HepG2 (cell line): ENCODE measurements around the gene GLB1L3. TPM values are rescaled to one million over a fixed set of nuclear protein-coding genes. Genes with fewer than 3 reads are reported as not detected.

Source experiments
- ATAC-seq: fragments of 200-7000 bp; cut with Tn5 transposase; 3 replicates; pipeline ENCODE4 v1.9.1; 2020; ENCODE audit warnings: mild to moderate bottlenecking, moderate library complexity
- BruUV-seq: library from RNA; stranded (reverse); fragments of 400-500 nt; replicated peaks from 2 replicates; lab custom pipeline; 2021; lab: Mats Ljungman, UMichigan
- CTCF ChIA-PET: fragments of 300-600 bp; formaldehyde crosslinking; extraction: SDS; loops from one replicate; lab custom pipeline; 2021; ENCODE audit warnings: low total read pairs, inconsistent platforms, low intra/inter-chr PET ratio; lab: Yijun Ruan, JAX
- POLR2A ChIA-PET: fragments of 350-600 bp; sonication (Branson Sonifier 250); formaldehyde crosslinking; loops from one replicate; lab custom pipeline; 2020; ENCODE audit warnings: antibody characterized with exemption, inconsistent platforms; lab: Yijun Ruan, JAX
- DNase-seq: peaks from one replicate; pipeline ENCODE4 v3.0.0-alpha.2; 2015; ENCODE audit warnings: low spot score
- FAIRE-seq: peaks from 3 replicates; lab custom pipeline; 2011; peaks lifted over from hg19 to GRCh38; lab: Jason Lieb, UNC
- H2AFZ ChIP-seq: one replicate; pipeline ENCODE4 v1.6.1; 2011; ENCODE audit warnings: low read length, inconsistent platforms
- H3K27ac ChIP-seq: fragments of 300-600 bp; 3 replicates; pipeline ENCODE4 v1.8.0; 2011; ENCODE audit warnings: mixed run types, mild to moderate bottlenecking, mixed read lengths, low read length, inconsistent platforms; ENCODE audit not compliant: insufficient read depth; ENCODE audit errors: extremely low read length
- H3K27me3 ChIP-seq, 2 experiments: fragments of 200-600 bp in 1 of 2; 2 replicates in 1 of 2; 3 replicates in 1 of 2; pipeline versions ENCODE4 v1.6.0 to v1.8.0; 2011; ENCODE audit warnings: low read length in 2 of 2, mild to moderate bottlenecking in 2 of 2, moderate library complexity in 2 of 2, inconsistent platforms in 1 of 2; ENCODE audit not compliant: insufficient read depth in 2 of 2, control insufficient read depth in 1 of 2
- H3K36me3 ChIP-seq, 2 experiments: fragments of 200-600 bp in 1 of 2; replicated peaks in 1 of 2; 2 replicates in 1 of 2; 3 replicates in 1 of 2; pipeline versions ENCODE4 v1.5.1 to v1.8.0; 2011; ENCODE audit warnings: low read length in 2 of 2, inconsistent platforms in 1 of 2; ENCODE audit not compliant: insufficient read depth in 2 of 2, control insufficient read depth in 1 of 2
- H3K4me1 ChIP-seq: 2 replicates; pipeline ENCODE4 v1.5.1; 2012; ENCODE audit warnings: low read length, inconsistent platforms; ENCODE audit not compliant: insufficient read depth
- H3K4me2 ChIP-seq: 2 replicates; pipeline ENCODE4 v1.6.0; 2011; ENCODE audit warnings: low read depth, low read length, inconsistent platforms
- H3K4me3 ChIP-seq, 3 experiments: fragments of 200-600 bp in 1 of 3; sonication (generic), shearing (Covaris generic) in 1 of 3; replicated peaks in 1 of 3; 2 replicates each; pipeline ENCODE4 v1.5.1; 2011 to 2016; ENCODE audit warnings: low read length in 3 of 3, inconsistent platforms in 2 of 3, low read depth in 2 of 3, mild to moderate bottlenecking in 2 of 3, control low read depth in 1 of 3, mixed read lengths in 1 of 3; ENCODE audit not compliant: insufficient read depth in 1 of 3
- H3K79me2 ChIP-seq: one replicate; pipeline ENCODE4 v1.6.1; 2011; ENCODE audit warnings: low read length, inconsistent platforms; ENCODE audit not compliant: insufficient read depth
- H3K9ac ChIP-seq: 2 replicates; pipeline ENCODE4 v1.6.0; 2011; ENCODE audit warnings: mild to moderate bottlenecking, low read depth, low read length, inconsistent platforms; ENCODE audit not compliant: insufficient read depth
- H3K9me3 ChIP-seq: 2 replicates; pipeline ENCODE4 v1.5.1; 2012; ENCODE audit warnings: mild to moderate bottlenecking, low read length
- H4K20me1 ChIP-seq: 2 replicates; pipeline ENCODE4 v1.6.0; 2011; ENCODE audit warnings: inconsistent platforms, mild to moderate bottlenecking, low read length, moderate library complexity; ENCODE audit not compliant: insufficient read depth
- AGO2 ChIP-seq: fragments of 200-400 bp; formaldehyde crosslinking; optimal IDR thresholded peaks from 2 replicates; pipeline ENCODE3; 2017; ENCODE audit warnings: mild to moderate bottlenecking, low read depth, low read length, moderate library complexity
- BCL6 ChIP-seq: IDR thresholded peaks from 2 replicates; pipeline ENCODE4 v1.6.1; 2016; ENCODE audit warnings: missing genetic modification reagents, missing compliant biosample characterization
- CREM ChIP-seq, 2 experiments: sonication (generic) in 1 of 2; formaldehyde crosslinking in 1 of 2; IDR thresholded peaks; 2 replicates each; pipeline versions ENCODE4 v1.4.0 to v1.6.1; 2016 to 2020; ENCODE audit warnings: antibody characterized with exemption in 1 of 2, mild to moderate bottlenecking in 1 of 2, missing genetic modification reagents in 1 of 2
- FOXO1 ChIP-seq: sonication (generic); formaldehyde crosslinking; IDR thresholded peaks from 2 replicates; pipeline ENCODE4 v1.4.0; 2020; ENCODE audit warnings: missing genetic modification reagents
- JDP2 ChIP-seq: sonication (generic); formaldehyde crosslinking; IDR thresholded peaks from 2 replicates; pipeline ENCODE4 v1.8.1; 2022; ENCODE audit warnings: missing genetic modification reagents, borderline replicate concordance
- MEF2D ChIP-seq: sonication (generic); formaldehyde crosslinking; IDR thresholded peaks from 2 replicates; pipeline ENCODE4 v1.5.1; 2020; ENCODE audit warnings: mild to moderate bottlenecking, missing genetic modification reagents
- MXD4 ChIP-seq: IDR thresholded peaks from 2 replicates; pipeline ENCODE4 v1.6.1; 2016; ENCODE audit warnings: mild to moderate bottlenecking, missing biosample characterization, missing genetic modification reagents
- MXI1 ChIP-seq: IDR thresholded peaks from 3 replicates; pipeline ENCODE4 v1.6.1; 2012; ENCODE audit warnings: low read depth, low read length, inconsistent platforms, borderline replicate concordance
- PITX1 ChIP-seq: sonication (generic); formaldehyde crosslinking; IDR thresholded peaks from 2 replicates; pipeline ENCODE4 v1.5.1; 2020; ENCODE audit warnings: mild to moderate bottlenecking, missing genetic modification reagents
- TBP ChIP-seq: sonication (generic); formaldehyde crosslinking; IDR thresholded peaks from 2 replicates; pipeline ENCODE4 v1.5.0; 2020; ENCODE audit warnings: missing genetic modification reagents
- TEAD3 ChIP-seq: optimal IDR thresholded peaks from 2 replicates; pipeline ENCODE3; 2016; ENCODE audit warnings: borderline replicate concordance
- TOE1 ChIP-seq: sonication (generic); formaldehyde crosslinking; IDR thresholded peaks from 2 replicates; pipeline ENCODE4 v1.4.0; 2020; ENCODE audit warnings: mild to moderate bottlenecking, missing genetic modification reagents
- ZFY ChIP-seq: sonication (generic); formaldehyde crosslinking; IDR thresholded peaks from 2 replicates; pipeline ENCODE4 v1.4.0; 2020; ENCODE audit warnings: missing genetic modification reagents
- ZNF460 ChIP-seq: sonication (generic); formaldehyde crosslinking; IDR thresholded peaks from 2 replicates; pipeline ENCODE4 v1.5.1; 2020; ENCODE audit warnings: missing genetic modification reagents, mild to moderate bottlenecking, borderline replicate concordance
- ZNF607 ChIP-seq: sonication (generic); formaldehyde crosslinking; IDR thresholded peaks from 2 replicates; pipeline ENCODE4 v1.5.1; 2020; ENCODE audit warnings: missing genetic modification reagents, mild to moderate bottlenecking, borderline replicate concordance
- ZNF773 ChIP-seq: sonication (generic); formaldehyde crosslinking; IDR thresholded peaks from 2 replicates; pipeline ENCODE4 v1.4.0; 2020; ENCODE audit warnings: missing genetic modification reagents, borderline replicate concordance
- ZNF83 ChIP-seq: sonication (generic); formaldehyde crosslinking; IDR thresholded peaks from 2 replicates; pipeline ENCODE4 v1.4.0; 2020; ENCODE audit warnings: missing genetic modification reagents, mild to moderate bottlenecking, borderline replicate concordance
- WGBS: methylation state at CpG from one replicate; pipeline ENCODE4 v1.1.6; 2017; ENCODE audit warnings: low lambda C conversion rate; 5-methylcytosine and 5-hydroxymethylcytosine counted together
- in situ Hi-C: cut with HindIII; loops from 2 replicates; pipeline ENCODE4 v1.10.0; 2017; ENCODE audit warnings: low pct_unique_long_range_greater_than_20kb; ENCODE audit not compliant: extremely low pct_ligation_motif_present
- intact Hi-C: fragments of 100-400 bp; cut with micrococcal nuclease; formaldehyde crosslinking; loops from one replicate; pipeline ENCODE4 v1.10.0; 2022; ENCODE audit not compliant: unreplicated experiment
- polyA plus RNA-seq, 8 experiments: library from polyadenylated mRNA; depleted of rRNA in 3 of 8; stranded (reverse) in 7 of 8; unstranded in 1 of 8; fragments of >200 nt; fragmentation: Illumina TruSeq in 4 of 8; extraction: Trizol in 4 of 8; gene quantifications; 2 replicates each; pipeline versions ENCODE4 v1.2.1 to v1.2.3, GENCODE V29; 2011 to 2016; ENCODE audit warnings: low read depth in 4 of 8, missing spikeins in 1 of 8, mixed read lengths in 1 of 8; ENCODE audit not compliant: insufficient read depth in 1 of 8
- total RNA-seq, 5 experiments: library from RNA; depleted of rRNA; stranded (reverse); fragments of >200 nt; fragmentation: Illumina TruSeq; extraction: Trizol; gene quantifications; 2 replicates each; pipeline ENCODE4 v1.2.3, GENCODE V29; 2016; ENCODE audit warnings: low read depth in 1 of 5
- TF ChIP-seq, protein P1 (sequence below): sonication (generic); formaldehyde crosslinking; IDR thresholded peaks from 2 replicates; pipeline ENCODE4 v1.4.0; 2020; ENCODE audit warnings: missing genetic modification reagents
- TF ChIP-seq, protein P2 (sequence below): sonication (generic); formaldehyde crosslinking; conservative IDR thresholded peaks from 2 replicates; pipeline ENCODE4 v1.4.0; 2020; ENCODE audit warnings: mild to moderate bottlenecking, missing genetic modification reagents, moderate library complexity

Gene GLB1L3
- total and polyA plus RNA-seq, 2 of the 13 experiments (the other 11 are each of a cell fraction or from before 2014, with no cell fraction given) = not detected

DNA sequence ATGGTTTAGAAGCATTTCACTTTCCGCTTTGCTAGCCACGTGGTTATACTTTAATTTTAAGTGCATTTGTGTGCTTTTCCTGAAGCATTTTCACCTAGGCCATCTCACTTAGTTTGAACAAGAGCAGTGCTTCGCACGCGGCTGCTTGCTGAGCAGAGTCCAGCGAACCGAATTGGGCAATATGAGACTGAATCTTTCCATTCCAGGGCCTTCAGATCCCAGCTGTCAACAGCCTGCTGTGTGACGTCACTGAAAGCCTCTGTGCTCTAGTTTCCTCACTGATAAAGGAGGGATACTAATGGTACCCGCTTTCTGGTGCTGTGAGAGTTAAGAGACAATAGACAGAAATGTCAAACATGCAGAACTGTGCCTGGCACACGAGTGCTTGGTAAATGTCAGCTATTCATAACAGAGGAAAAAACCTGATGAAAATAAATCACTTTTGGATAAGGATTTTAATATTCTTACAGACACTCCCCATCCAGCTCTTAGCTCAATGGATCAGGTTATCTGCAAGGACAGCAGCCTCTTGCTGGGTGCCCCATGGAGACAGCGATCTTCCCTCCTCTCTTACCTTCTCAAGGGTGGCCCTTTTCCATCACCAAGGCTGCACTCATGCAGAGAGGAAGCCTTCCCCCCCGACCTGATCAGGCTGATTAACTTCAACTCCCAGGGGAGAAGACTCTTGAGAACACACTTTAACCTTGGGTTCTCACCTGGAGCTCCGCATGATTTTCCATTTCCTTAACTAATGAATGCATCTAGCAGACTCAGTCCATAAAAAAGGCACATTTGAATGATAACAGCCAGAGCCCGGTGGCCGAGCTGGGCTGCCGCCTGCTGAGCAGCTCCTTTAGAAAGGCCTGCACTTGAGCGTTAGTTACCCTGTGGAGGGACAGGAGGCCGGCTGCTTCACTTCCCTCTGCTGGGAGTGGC is 3.5 kb upstream of the GLB1L3 start:
- ChIA-PET POLR2A (interaction anchor here (0.9 kb wide), 1 partner anchor 48 kb away, joined by 3 read pairs; the partner anchor contains the start of gene VPS26B), CTCF (no interaction called here)
- intact Hi-C loops (no loop called here), in situ Hi-C loops (no loop called here)
- FAIRE-seq (peak; percentile 93), ATAC-seq (peak; percentile 85), DNase-seq (peak; percentile 87)
- Histone ChIP-seq H3K27ac (no peak overlapping the region), H3K4me1 (peaks cover 20% of the 10 kb centered on the region), H3K9me3 (no peaks in the 10 kb centered on the region), H4K20me1 (no peaks in the 10 kb centered on the region), H2AFZ (no peak overlapping the region), H3K79me2 (no peaks in the 10 kb centered on the region), H3K36me3 (no peaks in the 10 kb centered on the region), H3K27me3 (peaks cover 5 to 44% of the 10 kb centered on the region in 2 experiments), H3K9ac (no peak overlapping the region), H3K4me3 (no peak overlapping the region), H3K4me2 (peak overlapping the region; percentile 18; the same call in 1 of the 2 replicates)
- 24% methylated on average over 18 of the region's 18 CpGs for WGBS
- no TSS peak for BruUV-seq
- TF ChIP-seq MEF2D (CRISPR knock-in tag) (peak; percentile 55; the same call in 1 of the 2 replicates), CREM (IDR thresholded peaks at IDR 0.05) (peak; percentile 78), CREM (CRISPR knock-in tag; IDR thresholded peaks at IDR 0.05) (no peak), TOE1 (CRISPR knock-in tag) (0 out of 2 replicates have a peak, but pooled peaks have one; percentile 29), ZNF773 (no peak), ZNF460 (CRISPR knock-in tag) (no peak), MXD4 (CRISPR knock-in tag) (peak; percentile 58; the same call in 1 of the 2 replicates), BCL6 (peak; percentile 80), MXI1 (peak; percentile 53; the same call in 1 of the 3 replicates), ZNF607 (0 out of 2 replicates have a peak, but pooled peaks have one; percentile 42), PITX1 (CRISPR knock-in tag) (peak; percentile 54), FOXO1 (CRISPR knock-in tag) (peak; percentile 87), AGO2 (no peak), ZNF83 (CRISPR knock-in tag) (no peak), TBP (no peak), ZFY (CRISPR knock-in tag) (peak; percentile 65), TEAD3 (CRISPR knock-in tag) (peak; percentile 79), JDP2 (CRISPR knock-in tag) (no peak)
- TF ChIP-seq, protein P1, sequence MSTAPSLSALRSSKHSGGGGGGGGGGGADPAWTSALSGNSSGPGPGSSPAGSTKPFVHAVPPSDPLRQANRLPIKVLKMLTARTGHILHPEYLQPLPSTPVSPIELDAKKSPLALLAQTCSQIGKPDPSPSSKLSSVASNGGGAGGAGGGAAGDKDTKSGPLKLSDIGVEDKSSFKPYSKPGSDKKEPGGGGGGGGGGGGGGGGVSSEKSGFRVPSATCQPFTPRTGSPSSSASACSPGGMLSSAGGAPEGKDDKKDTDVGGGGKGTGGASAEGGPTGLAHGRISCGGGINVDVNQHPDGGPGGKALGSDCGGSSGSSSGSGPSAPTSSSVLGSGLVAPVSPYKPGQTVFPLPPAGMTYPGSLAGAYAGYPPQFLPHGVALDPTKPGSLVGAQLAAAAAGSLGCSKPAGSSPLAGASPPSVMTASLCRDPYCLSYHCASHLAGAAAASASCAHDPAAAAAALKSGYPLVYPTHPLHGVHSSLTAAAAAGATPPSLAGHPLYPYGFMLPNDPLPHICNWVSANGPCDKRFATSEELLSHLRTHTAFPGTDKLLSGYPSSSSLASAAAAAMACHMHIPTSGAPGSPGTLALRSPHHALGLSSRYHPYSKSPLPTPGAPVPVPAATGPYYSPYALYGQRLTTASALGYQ (CRISPR knock-in tag) = no peak
- TF ChIP-seq, protein P2, sequence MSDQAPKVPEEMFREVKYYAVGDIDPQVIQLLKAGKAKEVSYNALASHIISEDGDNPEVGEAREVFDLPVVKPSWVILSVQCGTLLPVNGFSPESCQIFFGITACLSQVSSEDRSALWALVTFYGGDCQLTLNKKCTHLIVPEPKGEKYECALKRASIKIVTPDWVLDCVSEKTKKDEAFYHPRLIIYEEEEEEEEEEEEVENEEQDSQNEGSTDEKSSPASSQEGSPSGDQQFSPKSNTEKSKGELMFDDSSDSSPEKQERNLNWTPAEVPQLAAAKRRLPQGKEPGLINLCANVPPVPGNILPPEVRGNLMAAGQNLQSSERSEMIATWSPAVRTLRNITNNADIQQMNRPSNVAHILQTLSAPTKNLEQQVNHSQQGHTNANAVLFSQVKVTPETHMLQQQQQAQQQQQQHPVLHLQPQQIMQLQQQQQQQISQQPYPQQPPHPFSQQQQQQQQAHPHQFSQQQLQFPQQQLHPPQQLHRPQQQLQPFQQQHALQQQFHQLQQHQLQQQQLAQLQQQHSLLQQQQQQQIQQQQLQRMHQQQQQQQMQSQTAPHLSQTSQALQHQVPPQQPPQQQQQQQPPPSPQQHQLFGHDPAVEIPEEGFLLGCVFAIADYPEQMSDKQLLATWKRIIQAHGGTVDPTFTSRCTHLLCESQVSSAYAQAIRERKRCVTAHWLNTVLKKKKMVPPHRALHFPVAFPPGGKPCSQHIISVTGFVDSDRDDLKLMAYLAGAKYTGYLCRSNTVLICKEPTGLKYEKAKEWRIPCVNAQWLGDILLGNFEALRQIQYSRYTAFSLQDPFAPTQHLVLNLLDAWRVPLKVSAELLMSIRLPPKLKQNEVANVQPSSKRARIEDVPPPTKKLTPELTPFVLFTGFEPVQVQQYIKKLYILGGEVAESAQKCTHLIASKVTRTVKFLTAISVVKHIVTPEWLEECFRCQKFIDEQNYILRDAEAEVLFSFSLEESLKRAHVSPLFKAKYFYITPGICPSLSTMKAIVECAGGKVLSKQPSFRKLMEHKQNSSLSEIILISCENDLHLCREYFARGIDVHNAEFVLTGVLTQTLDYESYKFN (CRISPR knock-in tag) = peak; percentile 71
